ENCODE data around the gene LRRC72. TPM values are rescaled to one million over a fixed set of nuclear protein-coding genes. Genes with fewer than 3 reads are reported as not detected.
"Not testable (repeated sequence)": the region's sequence is repeated elsewhere in the genome, so short reads cannot be mapped to it uniquely, and the experiment has no call there.

LRRC72 gene
- total RNA-seq, 6 experiments from 2014 or later, result not detected

- no peak for DNase-seq
- Mint-ChIP-seq H3K27ac (no peak overlapping the region), H3K4me1 (ENCODE audit: low read depth) (no peaks in the 10 kb centered on the region), H3K9me3 (no peaks in the 10 kb centered on the region), H3K4me3 (no peak overlapping the region), H3K27me3 (ENCODE audit: insufficient read depth) (peaks cover 6% of the 10 kb centered on the region), H3K36me3 (ENCODE audit: low read depth) (no peaks in the 10 kb centered on the region)
- TF ChIP-seq CTCF (IDR thresholded peaks at IDR 0.05), result no peak
Observed at GRCh38 chr7:16514271-16514670, 12.4 kb upstream of the LRRC72 start.

- peaks cover 6% of the 10 kb centered on the region for H3K27me3 Mint-ChIP-seq (ENCODE audit: insufficient read depth)
- H3K36me3 Mint-ChIP-seq (ENCODE audit: low read depth), result no peaks in the 10 kb centered on the region
- H3K9me3 Mint-ChIP-seq, result no peaks in the 10 kb centered on the region
- no peak overlapping the region for H3K27ac Mint-ChIP-seq
- no peak overlapping the region for H3K4me3 Mint-ChIP-seq
- TF ChIP-seq CTCF (IDR thresholded peaks at IDR 0.05), result no peak
- no peaks in the 10 kb centered on the region for H3K4me1 Mint-ChIP-seq (ENCODE audit: low read depth)
- DNase-seq, result no peak
Observed at GRCh38 chr7:16514729-16515128, 11.9 kb upstream of the LRRC72 start.

GRCh38 chr7:16515785-16516685 is 10.6 kb upstream of the LRRC72 start:
- no peak for DNase-seq
- no peak for TF ChIP-seq CTCF (IDR thresholded peaks at IDR 0.05)
- Mint-ChIP-seq H3K9me3 (no peaks in the 10 kb centered on the region), H3K4me3 (no peak overlapping the region), H3K36me3 (ENCODE audit: low read depth) (no peaks in the 10 kb centered on the region), H3K4me1 (ENCODE audit: low read depth) (no peaks in the 10 kb centered on the region), H3K27ac (no peak overlapping the region), H3K27me3 (ENCODE audit: insufficient read depth) (peaks cover 3% of the 10 kb centered on the region; the same call in 1 of the 2 replicates)

GRCh38 chr7:16519985-16520384 is 6.6 kb upstream of the LRRC72 start:
- not testable (repeated sequence) for H3K4me1 Mint-ChIP-seq (ENCODE audit: low read depth); H3K27me3 Mint-ChIP-seq (ENCODE audit: insufficient read depth); H3K9me3 Mint-ChIP-seq; H3K4me3 Mint-ChIP-seq; H3K27ac Mint-ChIP-seq; H3K36me3 Mint-ChIP-seq (ENCODE audit: low read depth); DNase-seq

- Mint-ChIP-seq H3K27ac (no peak overlapping the region), H3K36me3 (ENCODE audit: low read depth) (no peaks in the 10 kb centered on the region)
Observed at GRCh38 chr7:16524332-16524731, 2.3 kb upstream of the LRRC72 start.

More at GRCh38 chr7:16524332-16524731, 2.3 kb upstream of the LRRC72 start:
- no peak for DNase-seq
- peaks cover 2% of the 10 kb centered on the region for H3K27me3 Mint-ChIP-seq (ENCODE audit: insufficient read depth)
- no peaks in the 10 kb centered on the region for H3K9me3 Mint-ChIP-seq
- H3K4me3 Mint-ChIP-seq, result no peak overlapping the region
- TF ChIP-seq CTCF (IDR thresholded peaks at IDR 0.05), result no peak
- H3K4me1 Mint-ChIP-seq (ENCODE audit: low read depth), result peaks cover 5% of the 10 kb centered on the region; the same call in 1 of the 2 replicates
